GM21528 (cell line): ENCODE data around the gene WIPF1.
"Not testable (repeated sequence)": the region's sequence is repeated elsewhere in the genome, so short reads cannot be mapped to it uniquely, and the experiment has no call there.

Experiments
- ATAC-seq: cut with Tn5 transposase; IDR thresholded peaks from one replicate; pipeline ENCODE4 v1.9.1; 2021; ENCODE audit warnings: mild to moderate bottlenecking, moderate library complexity; ENCODE audit not compliant: unreplicated experiment, low FRiP score

WIPF1 gene

GRCh38 chr2:174575124-174575776 is 22.4 kb downstream of the WIPF1 start:
- no peak for ATAC-seq

DNA sequence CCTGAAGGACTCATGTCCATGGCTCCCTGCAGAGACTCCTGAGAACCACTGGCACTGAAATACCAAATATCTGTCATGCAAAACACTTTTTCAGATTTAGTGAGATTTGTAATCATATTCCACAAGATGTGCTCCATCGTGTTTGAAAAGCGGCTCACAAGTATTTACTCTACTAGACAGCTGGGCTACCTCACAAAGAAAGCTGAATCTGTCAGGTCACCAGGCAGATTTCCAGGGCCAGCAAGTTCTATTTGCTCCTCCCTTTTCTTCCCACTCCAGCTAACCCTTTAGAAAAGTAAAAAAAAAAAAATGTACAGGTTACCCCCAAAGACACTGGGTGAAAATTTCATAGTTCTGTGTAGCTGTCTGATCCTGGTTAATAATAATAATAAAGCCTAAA is 22.9 kb downstream of the WIPF1 start:
- ATAC-seq = no peak

GRCh38 chr2:174573621-174574081 is 24.0 kb downstream of the WIPF1 start:
- no peak for ATAC-seq

- ATAC-seq = no peak
Measured at GRCh38 chr2:174572556-174572955, 25.0 kb downstream of the WIPF1 start.

DNA sequence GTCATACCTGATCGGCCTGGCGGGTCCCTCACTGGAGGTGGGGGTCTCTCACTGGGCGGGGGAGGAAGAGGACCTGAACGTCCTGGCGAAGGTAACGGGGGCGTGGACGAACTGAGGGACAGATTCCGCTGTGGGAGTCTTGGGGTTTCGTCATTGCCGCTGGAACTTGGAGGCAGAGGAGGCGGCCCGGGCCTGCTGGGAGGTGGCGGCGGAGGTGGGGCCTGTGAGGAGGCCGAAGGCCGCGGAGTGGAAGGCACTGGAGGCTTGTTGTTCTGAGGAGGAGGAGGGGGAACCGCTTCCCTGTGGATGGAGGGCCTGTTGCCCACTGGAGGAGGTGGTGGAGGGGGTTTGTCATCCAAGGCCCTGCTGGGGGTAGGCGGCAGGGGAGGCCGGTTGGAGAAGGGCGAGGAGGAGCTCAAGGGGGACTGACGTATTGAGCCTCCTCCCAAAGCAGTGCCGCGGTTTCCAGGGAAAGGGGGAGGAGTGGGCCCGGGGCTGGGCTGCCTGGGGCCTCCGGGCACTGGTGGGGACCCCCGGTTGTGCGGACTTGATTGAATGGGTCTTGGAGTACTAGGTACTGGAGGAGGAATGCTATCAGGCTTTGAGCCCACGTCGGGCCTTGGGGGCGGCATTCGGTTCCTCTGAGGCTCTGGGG is 25.8 kb downstream of the WIPF1 start:
- no peak for ATAC-seq

DNA sequence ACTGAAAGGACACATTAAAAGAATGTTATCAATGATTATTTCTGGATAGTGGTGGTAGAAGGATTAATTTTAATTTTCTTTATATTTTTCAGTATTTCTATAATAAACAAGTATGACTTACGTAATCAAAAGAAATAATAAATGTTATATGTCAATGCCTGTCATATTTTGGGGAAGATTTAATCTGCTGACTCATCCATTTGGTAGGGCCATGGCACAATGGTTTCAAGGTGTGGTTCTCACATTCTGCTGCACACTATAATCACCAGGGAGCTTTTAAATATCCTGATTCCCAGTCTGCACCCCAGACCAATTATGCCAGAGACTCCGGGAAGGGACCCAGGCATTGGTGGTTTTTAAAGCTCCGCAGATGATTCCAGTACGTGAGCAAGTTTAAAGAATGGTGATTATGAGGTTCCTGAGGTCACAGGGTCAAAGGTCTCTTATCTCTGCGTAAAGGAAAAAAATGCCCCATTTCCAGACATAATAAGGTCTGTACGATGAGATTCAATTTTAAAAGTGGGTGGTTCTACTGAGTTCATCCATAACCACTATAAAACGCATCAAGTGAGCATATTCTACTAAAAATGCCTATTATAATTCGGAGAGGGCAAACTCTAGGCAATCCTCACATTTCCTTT is 27.2 kb downstream of the WIPF1 start:
- no peak for ATAC-seq

DNA sequence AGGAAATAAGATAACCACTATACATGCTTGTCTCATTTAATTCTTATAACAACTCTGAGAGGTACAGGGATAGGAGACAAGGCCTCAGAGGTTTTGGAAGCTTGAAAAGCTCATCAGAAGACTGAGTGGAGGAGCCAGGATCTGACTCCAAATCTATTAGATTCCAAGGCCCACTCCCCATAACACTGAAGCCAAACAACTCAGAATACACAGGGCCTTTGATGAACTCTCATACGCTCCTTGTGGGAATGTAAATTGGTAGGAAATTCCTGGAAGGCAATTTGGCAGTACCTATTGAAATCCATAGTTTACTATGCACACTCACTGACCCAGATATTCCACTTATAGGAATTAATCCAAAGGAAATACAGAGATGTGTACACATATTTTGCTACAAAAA is 27.9 kb downstream of the WIPF1 start:
- no peak for ATAC-seq

GRCh38 chr2:174568425-174568824 is 29.2 kb downstream of the WIPF1 start:
- ATAC-seq = no peak

GRCh38 chr2:174566871-174567270 is 30.7 kb downstream of the WIPF1 start:
- no peak for ATAC-seq

DNA sequence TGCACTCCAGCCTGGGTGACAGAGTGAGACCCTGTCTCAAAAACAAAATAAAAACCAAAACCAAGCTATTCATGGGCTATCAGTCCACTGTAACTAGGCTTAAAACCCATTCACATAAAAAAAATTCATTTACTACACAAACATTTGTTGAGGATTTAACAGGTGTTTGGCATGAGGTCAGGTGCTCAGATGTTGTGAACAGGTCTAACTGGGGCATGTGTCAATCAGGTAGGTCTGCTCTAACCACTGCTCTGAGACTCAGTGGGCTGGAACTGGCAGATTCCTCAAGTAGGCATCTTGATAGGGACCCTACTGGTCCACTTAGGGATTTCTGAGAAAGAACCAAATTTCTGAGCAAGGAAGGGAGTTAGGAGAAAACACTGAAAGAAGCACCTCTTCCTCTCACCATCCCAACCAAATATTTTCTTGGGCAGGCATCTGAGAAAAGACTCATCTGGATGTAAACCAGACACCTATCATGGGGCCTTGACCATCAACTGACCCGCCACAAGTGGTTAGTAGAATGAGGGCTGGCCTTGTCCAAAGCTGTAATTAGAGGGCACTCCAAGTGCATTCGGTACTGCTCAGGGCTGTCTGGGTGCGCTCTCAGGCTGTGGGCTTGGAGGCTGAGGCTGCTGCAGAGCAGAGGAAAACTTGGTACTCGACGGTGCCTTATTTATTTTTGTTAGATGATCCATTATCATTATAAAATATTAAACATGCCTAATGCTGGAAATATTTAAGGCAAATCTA is 33.9 kb downstream of the WIPF1 start:
- no peak for ATAC-seq

DNA sequence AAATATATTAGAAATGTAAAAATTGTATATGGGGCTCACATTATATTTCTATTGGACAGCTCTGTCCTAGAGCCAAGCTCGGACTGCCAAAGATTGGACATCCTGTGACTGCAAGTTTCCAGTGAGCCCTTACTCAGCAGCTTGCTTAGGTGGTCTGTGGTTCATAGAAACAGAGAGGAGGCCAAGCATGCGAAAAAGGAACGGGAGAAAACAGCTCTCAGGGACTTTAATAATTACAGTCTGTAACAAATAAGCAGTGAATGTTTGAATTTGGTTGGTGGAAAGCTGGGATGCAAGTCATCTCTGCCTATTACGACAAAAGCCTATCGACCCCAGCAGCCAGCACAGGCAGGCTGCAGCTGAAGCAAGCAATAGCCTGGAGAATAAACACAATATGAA is 35.6 kb downstream of the WIPF1 start:
- ATAC-seq = no peak

GRCh38 chr2:174561283-174561971 is 36.2 kb downstream of the WIPF1 start:
- no peak for ATAC-seq

GRCh38 chr2:174560737-174561136 is 36.9 kb downstream of the WIPF1 start:
- no peak for ATAC-seq

- no peak for ATAC-seq
Measured at GRCh38 chr2:174555998-174556397, 41.6 kb downstream of the WIPF1 start.

DNA sequence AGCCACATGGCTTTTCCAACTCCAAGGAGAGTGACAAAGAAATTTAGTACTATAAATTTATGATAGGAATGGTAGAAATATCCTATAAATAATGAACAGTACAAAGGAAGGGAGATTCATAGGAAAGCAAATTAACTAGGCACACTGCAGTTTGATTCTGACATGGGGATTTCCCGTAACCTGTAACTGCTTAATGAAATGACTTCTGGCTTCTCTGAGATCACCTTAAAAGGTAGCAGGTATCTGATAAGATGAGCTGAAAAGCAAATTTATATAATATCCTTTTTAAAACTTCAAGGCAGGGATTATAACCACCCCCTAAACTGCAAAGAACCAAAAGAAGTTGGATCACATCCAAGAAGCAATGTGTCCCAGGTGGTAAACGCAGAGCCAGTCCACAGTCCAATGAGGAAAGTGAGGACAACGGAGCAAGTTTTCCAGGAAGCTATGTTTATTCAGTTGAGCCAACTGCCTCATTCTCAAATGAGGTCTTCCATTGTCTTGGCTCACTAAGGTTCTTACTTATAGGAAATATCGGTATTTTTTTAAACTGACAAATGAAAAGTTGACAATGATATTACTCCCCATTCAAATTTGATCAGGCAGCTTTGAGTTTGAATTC is 43.0 kb downstream of the WIPF1 start:
- no peak for ATAC-seq

- peak; percentile 71 for ATAC-seq
Measured at GRCh38 chr2:174553811-174554493, 43.7 kb downstream of the WIPF1 start.

DNA sequence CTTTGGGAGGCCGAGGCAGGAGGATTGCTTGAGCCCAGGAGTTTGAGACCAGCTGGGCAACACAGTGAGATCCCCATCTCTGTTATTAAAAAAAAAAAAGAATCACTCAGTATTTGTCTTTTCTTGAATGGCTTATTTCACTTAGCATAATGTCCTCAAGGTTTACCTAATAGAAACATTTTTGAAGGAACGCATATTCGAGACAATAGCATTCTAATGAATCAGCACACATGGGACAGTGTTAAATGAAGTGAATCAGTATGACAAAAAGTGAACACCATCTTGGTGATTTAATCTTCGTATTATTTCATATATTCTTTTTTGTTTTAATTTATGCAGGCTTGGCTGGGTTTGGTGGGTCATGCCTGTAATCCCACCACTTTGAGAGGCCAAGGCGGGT is 44.7 kb downstream of the WIPF1 start:
- ATAC-seq = no peak

DNA sequence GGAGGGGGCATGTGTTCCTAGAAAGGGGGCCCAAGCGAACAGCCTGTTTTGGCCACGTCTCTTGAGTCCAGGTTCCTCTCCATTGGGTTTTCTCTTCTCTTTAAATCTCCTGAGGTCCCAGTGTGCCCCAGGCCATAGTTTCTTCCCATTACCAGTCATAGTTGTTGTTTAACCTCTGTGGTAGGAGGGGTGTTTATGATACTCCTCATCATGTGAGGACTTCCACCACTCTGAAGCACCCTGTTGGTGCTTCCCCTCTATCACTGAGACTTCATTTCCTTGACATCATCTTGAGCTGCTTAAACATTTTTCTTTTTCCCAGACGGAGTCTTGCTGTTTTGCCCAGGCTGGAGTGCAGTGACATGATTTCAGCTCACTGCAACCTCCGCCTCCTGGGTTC is 45.9 kb downstream of the WIPF1 start:
- ATAC-seq = no peak

GRCh38 chr2:174548646-174549045 is 49.0 kb downstream of the WIPF1 start:
- not testable (repeated sequence) for ATAC-seq

GRCh38 chr2:174548021-174548420 is 49.6 kb downstream of the WIPF1 start:
- not testable (repeated sequence) for ATAC-seq
